CD14-positive monocyte (primary cell): ENCODE data around the gene TADA3. TPM values are rescaled to one million over a fixed set of nuclear protein-coding genes. Genes with fewer than 3 reads are reported as not detected.

Source experiments
- DNase-seq, 3 donors: peaks; one replicate each; pipeline ENCODE4 v3.0.0-alpha.2; 2011 to 2022
- H2AFZ ChIP-seq: 2 replicates; pipeline ENCODE4 v1.6.0; 2012; ENCODE audit warnings: mild to moderate bottlenecking, low read depth, low read length, inconsistent platforms; ENCODE audit not compliant: insufficient read depth, poor library complexity, severe bottlenecking
- H3K27ac ChIP-seq, 2 donors: 1 replicate in 1 of 2; 2 replicates in 1 of 2; pipeline ENCODE4 v1.5.1; 2012 to 2013; ENCODE audit warnings: low read length in 2 of 2, control low read depth in 1 of 2, inconsistent platforms in 1 of 2, low read depth in 1 of 2, mild to moderate bottlenecking in 1 of 2
- H3K27me3 ChIP-seq, 2 donors: one replicate each; pipeline versions ENCODE4 v1.6.0 to v1.6.1; 2011 to 2013; ENCODE audit warnings: low read length in 2 of 2; ENCODE audit not compliant: control insufficient read depth in 2 of 2, insufficient read depth in 2 of 2
- H3K36me3 ChIP-seq, 2 donors: replicated peaks in 1 of 2; 1 replicate in 1 of 2; 2 replicates in 1 of 2; pipeline versions ENCODE4 v1.5.1 to v1.6.1; 2012 to 2013; ENCODE audit warnings: low read length in 2 of 2, control low read depth in 1 of 2, inconsistent platforms in 1 of 2, mild to moderate bottlenecking in 1 of 2; ENCODE audit not compliant: insufficient read depth in 2 of 2, control insufficient read depth in 1 of 2
- H3K4me1 ChIP-seq, 2 donors: 1 replicate in 1 of 2; 2 replicates in 1 of 2; pipeline versions ENCODE4 v1.5.1 to v1.6.1; 2012 to 2013; ENCODE audit warnings: low read length in 2 of 2, control low read depth in 1 of 2, inconsistent platforms in 1 of 2, mild to moderate bottlenecking in 1 of 2, moderate library complexity in 1 of 2; ENCODE audit not compliant: insufficient read depth in 2 of 2, control insufficient read depth in 1 of 2
- H3K4me2 ChIP-seq: replicated peaks from 2 replicates; pipeline ENCODE3; 2012; ENCODE audit warnings: low read length, moderate library complexity, mild to moderate bottlenecking; ENCODE audit not compliant: poor library complexity, severe bottlenecking; ENCODE audit errors: extremely low read depth
- H3K4me3 ChIP-seq, 3 experiments: fragments of 200-600 bp in 1 of 3; sonication (generic) in 1 of 3; replicated peaks in 1 of 3; 1 replicate in 2 of 3; 2 replicates in 1 of 3; pipeline ENCODE4 v1.5.1; 2011 to 2013; ENCODE audit warnings: low read length in 3 of 3, mild to moderate bottlenecking in 3 of 3, control low read depth in 2 of 3, low read depth in 2 of 3, inconsistent platforms in 1 of 3, moderate library complexity in 1 of 3
- H3K79me2 ChIP-seq: 2 replicates; pipeline ENCODE4 v1.6.0; 2012; ENCODE audit warnings: mild to moderate bottlenecking, control low read depth, inconsistent platforms, low read length, moderate library complexity; ENCODE audit not compliant: insufficient read depth
- H3K9ac ChIP-seq: 2 replicates; pipeline ENCODE4 v1.6.0; 2017; ENCODE audit warnings: low read length, mild to moderate bottlenecking; ENCODE audit not compliant: insufficient read depth, poor library complexity, severe bottlenecking
- H3K9me3 ChIP-seq, 2 donors: replicated peaks in 1 of 2; 1 replicate in 1 of 2; 2 replicates in 1 of 2; pipeline versions ENCODE4 v1.5.1 to v1.6.1; 2012 to 2013; ENCODE audit warnings: low read length in 2 of 2, control low read depth in 1 of 2; ENCODE audit not compliant: control insufficient read depth in 1 of 2, insufficient read depth in 1 of 2
- H4K20me1 ChIP-seq: 2 replicates; pipeline ENCODE4 v1.6.0; 2012; ENCODE audit warnings: mild to moderate bottlenecking, low read length, control low read depth, moderate library complexity; ENCODE audit not compliant: insufficient read depth
- H3K27ac Mint-ChIP-seq, 7 donors: one replicate each; pipeline ENCODE4 v1.8.0; 2020; ENCODE audit warnings: mild to moderate bottlenecking in 7 of 7, mixed read lengths in 7 of 7, moderate library complexity in 6 of 7, inconsistent platforms in 2 of 7
- H3K27me3 Mint-ChIP-seq, 3 donors: one replicate each; pipeline ENCODE4 v1.8.0; 2021 to 2022; ENCODE audit warnings: low read depth in 3 of 3, mild to moderate bottlenecking in 3 of 3, mixed read lengths in 3 of 3, moderate library complexity in 3 of 3, inconsistent platforms in 1 of 3
- H3K36me3 Mint-ChIP-seq, 2 donors: one replicate each; pipeline ENCODE4 v1.8.0; 2020; ENCODE audit warnings: mixed read lengths in 2 of 2, inconsistent platforms in 1 of 2, mild to moderate bottlenecking in 1 of 2
- H3K4me1 Mint-ChIP-seq: one replicate; pipeline ENCODE4 v1.8.0; 2020; ENCODE audit warnings: mild to moderate bottlenecking, mixed read lengths
- H3K4me3 Mint-ChIP-seq, 2 donors: one replicate each; pipeline ENCODE4 v1.8.0; 2020; ENCODE audit warnings: mild to moderate bottlenecking in 2 of 2, mixed read lengths in 2 of 2, moderate library complexity in 1 of 2
- H3K9me3 Mint-ChIP-seq, 7 donors: one replicate each; pipeline ENCODE4 v1.8.0; 2020 to 2022; ENCODE audit warnings: mixed read lengths in 7 of 7, mild to moderate bottlenecking in 6 of 7, moderate library complexity in 6 of 7, inconsistent platforms in 2 of 7
- WGBS: methylation state at CpG from one replicate; pipeline ENCODE4 v1.1.5; 2013; ENCODE audit warnings: missing lambda C conversion rate; ENCODE audit not compliant: insufficient coverage; 5-methylcytosine and 5-hydroxymethylcytosine counted together
- intact Hi-C, 2 donors: fragments of 100-400 bp; cut with micrococcal nuclease; formaldehyde crosslinking; loops; one replicate each; pipeline versions ENCODE4 v1.15.0 to v1.15.1; 2023
- polyA plus RNA-seq, 3 donors: library from polyadenylated mRNA; depleted of rRNA in 1 of 3; unstranded in 2 of 3; stranded (reverse) in 1 of 3; fragments of 300-500 nt in 2 of 3; fragments of >200 nt in 1 of 3; fragmentation: Illumina TruSeq in 2 of 3; gene quantifications; 1 replicate in 2 of 3; 2 replicates in 1 of 3; pipeline ENCODE4 v1.2.3, GENCODE V29; 2012 to 2021
- TF ChIP-seq, protein P1 (sequence below): fragments of 200-600 bp; IDR thresholded peaks from one replicate; pipeline ENCODE4 v1.8.0; 2022; ENCODE audit warnings: antibody characterized with exemption, mild to moderate bottlenecking

TADA3 gene
- polyA plus RNA-seq, 3 donors: 36.1 to 47.2 (median 46.9) TPM

DNA sequence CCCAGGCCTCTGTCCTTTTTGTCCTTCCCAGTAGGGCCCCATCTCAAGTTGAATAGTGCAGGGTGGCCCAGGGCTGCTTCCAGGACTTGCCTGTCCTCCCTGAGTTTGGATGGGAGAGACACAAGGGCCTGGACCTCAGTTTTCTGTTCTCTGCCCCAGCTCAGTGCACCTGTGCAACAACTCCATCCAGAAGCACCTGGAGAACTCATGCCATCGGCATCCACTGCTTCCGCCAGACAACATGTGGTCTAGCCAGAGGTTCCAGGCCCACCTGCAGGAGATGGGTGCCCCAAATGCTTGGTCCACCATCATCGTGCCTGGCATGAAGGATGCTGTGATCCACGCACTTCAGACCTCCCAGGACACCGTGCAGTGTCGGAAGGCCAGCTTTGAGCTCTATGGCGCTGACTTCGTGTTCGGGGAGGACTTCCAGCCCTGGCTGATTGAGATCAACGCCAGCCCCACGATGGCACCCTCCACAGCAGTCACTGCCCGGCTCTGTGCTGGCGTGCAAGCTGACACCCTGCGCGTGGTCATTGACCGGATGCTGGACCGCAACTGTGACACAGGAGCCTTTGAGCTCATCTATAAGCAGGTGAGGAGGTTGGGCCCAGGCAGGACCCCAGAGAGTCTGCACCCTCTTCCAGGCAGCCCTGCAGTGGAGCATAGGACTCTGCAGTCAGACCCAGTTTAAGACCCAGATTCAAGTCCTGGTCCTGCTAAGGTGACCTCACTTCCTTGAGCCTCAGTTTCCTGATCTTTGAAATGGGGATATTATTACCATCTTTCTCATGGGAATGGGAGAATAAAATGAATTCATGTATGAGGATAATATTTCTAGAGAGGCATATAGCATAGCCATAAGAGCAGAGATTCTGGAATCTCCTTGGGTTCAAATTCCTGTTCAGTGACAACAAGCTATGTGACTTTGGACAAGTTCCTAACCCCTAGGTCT, 36.8 kb upstream of the TADA3 start:
- Histone ChIP-seq H2AFZ (no peak overlapping the region), H3K36me3 (peaks cover 27 to 64% of the 10 kb centered on the region in 2 donors), H3K4me3 (no peak overlapping the region), H3K4me2 (no peak overlapping the region), H3K27ac (no peak overlapping the region), H3K9ac (no peak overlapping the region), H3K79me2 (no peaks in the 10 kb centered on the region), H4K20me1 (no peaks in the 10 kb centered on the region), H3K9me3 (no peaks in the 10 kb centered on the region), H3K4me1 (no peaks in the 10 kb centered on the region), H3K27me3 (no peaks in the 10 kb centered on the region)
- Mint-ChIP-seq H3K27me3 (peaks cover 0 to 2% (median 2%) of the 10 kb centered on the region in 3 donors), H3K27ac (no peak overlapping the region), H3K4me3 (no peak overlapping the region), H3K9me3 (no peaks in the 10 kb centered on the region), H3K36me3 (peaks cover 41 to 72% of the 10 kb centered on the region in 2 donors), H3K4me1 (peaks cover 2% of the 10 kb centered on the region)
- intact Hi-C loops: no loop called here
- 96% methylated on average over 13 of the region's 17 CpGs for WGBS
- DNase-seq: no peak
- TF ChIP-seq, protein P1, sequence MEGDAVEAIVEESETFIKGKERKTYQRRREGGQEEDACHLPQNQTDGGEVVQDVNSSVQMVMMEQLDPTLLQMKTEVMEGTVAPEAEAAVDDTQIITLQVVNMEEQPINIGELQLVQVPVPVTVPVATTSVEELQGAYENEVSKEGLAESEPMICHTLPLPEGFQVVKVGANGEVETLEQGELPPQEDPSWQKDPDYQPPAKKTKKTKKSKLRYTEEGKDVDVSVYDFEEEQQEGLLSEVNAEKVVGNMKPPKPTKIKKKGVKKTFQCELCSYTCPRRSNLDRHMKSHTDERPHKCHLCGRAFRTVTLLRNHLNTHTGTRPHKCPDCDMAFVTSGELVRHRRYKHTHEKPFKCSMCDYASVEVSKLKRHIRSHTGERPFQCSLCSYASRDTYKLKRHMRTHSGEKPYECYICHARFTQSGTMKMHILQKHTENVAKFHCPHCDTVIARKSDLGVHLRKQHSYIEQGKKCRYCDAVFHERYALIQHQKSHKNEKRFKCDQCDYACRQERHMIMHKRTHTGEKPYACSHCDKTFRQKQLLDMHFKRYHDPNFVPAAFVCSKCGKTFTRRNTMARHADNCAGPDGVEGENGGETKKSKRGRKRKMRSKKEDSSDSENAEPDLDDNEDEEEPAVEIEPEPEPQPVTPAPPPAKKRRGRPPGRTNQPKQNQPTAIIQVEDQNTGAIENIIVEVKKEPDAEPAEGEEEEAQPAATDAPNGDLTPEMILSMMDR: no peak

DNA sequence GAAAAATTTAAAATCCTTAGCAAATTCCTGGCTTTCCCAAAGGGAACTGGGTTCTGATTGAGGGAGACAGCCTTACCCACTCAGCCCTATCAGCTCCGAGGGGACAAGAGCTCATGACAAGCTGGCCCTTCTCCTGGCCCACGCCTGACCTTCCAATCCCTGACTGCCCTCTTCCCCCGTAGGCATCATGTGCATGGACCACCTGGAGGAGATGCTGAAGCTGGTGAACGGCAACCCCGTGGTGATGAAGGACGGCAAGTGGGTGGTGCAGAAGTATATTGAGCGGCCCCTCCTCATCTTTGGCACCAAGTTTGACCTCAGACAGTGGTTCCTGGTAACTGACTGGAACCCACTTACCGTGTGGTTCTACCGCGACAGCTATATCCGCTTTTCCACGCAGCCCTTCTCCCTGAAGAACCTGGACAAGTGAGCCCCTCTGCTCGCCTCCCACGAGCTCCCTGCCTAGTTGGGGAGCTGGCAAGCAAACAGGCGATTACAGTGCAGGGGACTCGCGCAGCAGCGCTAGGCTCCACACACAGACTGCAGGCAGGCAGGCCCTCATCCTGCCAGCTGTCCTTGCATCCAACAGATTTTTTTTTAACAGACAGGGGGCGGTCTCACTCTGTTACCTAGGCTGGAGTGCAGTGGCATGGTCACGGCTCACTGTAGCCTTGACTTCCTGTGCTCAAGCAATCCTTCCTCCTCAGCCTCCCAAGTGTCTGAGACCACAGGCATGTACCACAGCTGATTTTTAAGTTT, 34.7 kb upstream of the TADA3 start:
- Mint-ChIP-seq H3K9me3 (no peaks in the 10 kb centered on the region), H3K36me3 (peaks cover 27 to 55% of the 10 kb centered on the region in 2 donors), H3K27me3 (no peaks in the 10 kb centered on the region), H3K4me3 (no peak overlapping the region), H3K27ac (no peak overlapping the region), H3K4me1 (peaks cover 2% of the 10 kb centered on the region)
- Histone ChIP-seq H3K36me3 (peaks cover 12 to 43% of the 10 kb centered on the region in 2 donors), H3K4me2 (no peak overlapping the region), H3K4me3 (no peak overlapping the region), H3K9me3 (no peaks in the 10 kb centered on the region), H3K9ac (no peak overlapping the region), H2AFZ (no peak overlapping the region), H4K20me1 (no peaks in the 10 kb centered on the region), H3K79me2 (no peaks in the 10 kb centered on the region), H3K4me1 (no peaks in the 10 kb centered on the region), H3K27me3 (no peaks in the 10 kb centered on the region), H3K27ac (no peak overlapping the region)
- TF ChIP-seq, protein P1: peak; percentile 20
- intact Hi-C loops: no loop called here
- 88% methylated on average over 18 of the region's 20 CpGs for WGBS
- peak in 1 of 3 donors; percentile 7 for DNase-seq
